Esophagus squamous epithelium (tissue), 4 donors: Measurements from ENCODE around the gene CD40.

Source experiments
- POLR2A ChIP-seq, 4 donors: fragments of 450-650 bp; IDR thresholded peaks; one replicate each; pipeline ENCODE4 v1.6.1; 2017; ENCODE audit warnings: antibody characterized with exemption in 4 of 4, mild to moderate bottlenecking in 4 of 4, moderate library complexity in 3 of 4
- TF ChIP-seq, protein P1 (sequence below), 6 experiments: fragments of 450-650 bp in 4 of 6; fragments of 200-600 bp in 2 of 6; sonication (generic) in 2 of 6; IDR thresholded peaks; one replicate each; pipeline ENCODE4 v1.5.1; 2016 to 2019; ENCODE audit warnings: antibody characterized with exemption in 6 of 6, mild to moderate bottlenecking in 4 of 6, moderate library complexity in 4 of 6

DNA sequence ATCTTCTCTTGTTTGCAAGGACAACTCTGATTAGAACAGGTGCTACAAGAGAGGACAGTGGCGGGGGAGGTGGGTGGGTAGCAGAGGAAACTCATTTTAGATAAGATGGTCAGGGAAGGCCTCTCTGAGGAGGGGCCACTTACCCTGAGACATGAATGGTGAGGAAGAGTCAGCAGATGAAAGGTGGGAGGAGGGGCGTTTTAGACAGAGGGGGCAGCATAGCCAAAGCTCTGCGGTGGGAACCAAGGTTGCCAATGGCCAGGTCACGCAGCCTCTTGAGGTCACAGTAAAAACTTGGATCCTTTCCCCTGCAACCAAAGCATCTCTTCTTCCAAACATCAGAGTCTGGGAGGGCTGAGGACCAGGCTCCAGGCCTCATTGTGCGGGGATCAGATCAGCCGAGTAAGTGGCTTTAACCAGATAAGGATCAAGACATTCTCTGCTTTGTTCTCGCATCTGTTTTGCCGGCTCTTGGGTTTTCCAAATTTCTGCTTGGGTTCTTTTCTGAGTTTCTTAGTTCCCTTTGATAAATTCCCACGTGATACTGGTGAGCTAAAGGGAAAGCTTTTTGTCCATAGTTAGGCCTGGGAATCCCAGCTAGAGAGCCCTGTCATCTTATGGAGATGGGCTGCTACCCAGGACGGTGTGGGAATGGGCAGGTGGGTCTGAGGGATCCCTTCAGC is 5.5 kb upstream of the CD40 start:
- TF ChIP-seq POLR2A (IDR thresholded peaks at IDR 0.05): no peak
- TF ChIP-seq, protein P1, sequence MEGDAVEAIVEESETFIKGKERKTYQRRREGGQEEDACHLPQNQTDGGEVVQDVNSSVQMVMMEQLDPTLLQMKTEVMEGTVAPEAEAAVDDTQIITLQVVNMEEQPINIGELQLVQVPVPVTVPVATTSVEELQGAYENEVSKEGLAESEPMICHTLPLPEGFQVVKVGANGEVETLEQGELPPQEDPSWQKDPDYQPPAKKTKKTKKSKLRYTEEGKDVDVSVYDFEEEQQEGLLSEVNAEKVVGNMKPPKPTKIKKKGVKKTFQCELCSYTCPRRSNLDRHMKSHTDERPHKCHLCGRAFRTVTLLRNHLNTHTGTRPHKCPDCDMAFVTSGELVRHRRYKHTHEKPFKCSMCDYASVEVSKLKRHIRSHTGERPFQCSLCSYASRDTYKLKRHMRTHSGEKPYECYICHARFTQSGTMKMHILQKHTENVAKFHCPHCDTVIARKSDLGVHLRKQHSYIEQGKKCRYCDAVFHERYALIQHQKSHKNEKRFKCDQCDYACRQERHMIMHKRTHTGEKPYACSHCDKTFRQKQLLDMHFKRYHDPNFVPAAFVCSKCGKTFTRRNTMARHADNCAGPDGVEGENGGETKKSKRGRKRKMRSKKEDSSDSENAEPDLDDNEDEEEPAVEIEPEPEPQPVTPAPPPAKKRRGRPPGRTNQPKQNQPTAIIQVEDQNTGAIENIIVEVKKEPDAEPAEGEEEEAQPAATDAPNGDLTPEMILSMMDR (IDR thresholded peaks at IDR 0.05): no peak
